OCI-LY3 (cell line): ENCODE results near the gene UMAD1.

Experiments used
- CTCF ChIP-seq: fragments of 200-600, 300-600 bp; sonication (generic); IDR thresholded peaks from 2 replicates; pipeline ENCODE4 v1.5.1; 2014; ENCODE audit warnings: antibody characterized with exemption, low read length, low read depth
- EZH2phosphoT487 ChIP-seq: fragments of 200-600 bp; shearing (Covaris generic); IDR thresholded peaks from 2 replicates; pipeline ENCODE4 v1.6.1; 2018; ENCODE audit warnings: antibody characterized with exemption, mixed run types, low read depth

- TF ChIP-seq CTCF (no peak), EZH2phosphoT487 (no peak)
Observed at GRCh38 chr7:7884855-7885254, 244.3 kb downstream of the UMAD1 start.
